ENCODE data around the gene DNAJC5.
A peak's percentile ranks its signal among the peaks of the same experiment; 100 is the strongest.
"Not testable (repeated sequence)": the region's sequence is repeated elsewhere in the genome, so short reads cannot be mapped to it uniquely, and the experiment has no call there.

The DNAJC5 gene

DNA sequence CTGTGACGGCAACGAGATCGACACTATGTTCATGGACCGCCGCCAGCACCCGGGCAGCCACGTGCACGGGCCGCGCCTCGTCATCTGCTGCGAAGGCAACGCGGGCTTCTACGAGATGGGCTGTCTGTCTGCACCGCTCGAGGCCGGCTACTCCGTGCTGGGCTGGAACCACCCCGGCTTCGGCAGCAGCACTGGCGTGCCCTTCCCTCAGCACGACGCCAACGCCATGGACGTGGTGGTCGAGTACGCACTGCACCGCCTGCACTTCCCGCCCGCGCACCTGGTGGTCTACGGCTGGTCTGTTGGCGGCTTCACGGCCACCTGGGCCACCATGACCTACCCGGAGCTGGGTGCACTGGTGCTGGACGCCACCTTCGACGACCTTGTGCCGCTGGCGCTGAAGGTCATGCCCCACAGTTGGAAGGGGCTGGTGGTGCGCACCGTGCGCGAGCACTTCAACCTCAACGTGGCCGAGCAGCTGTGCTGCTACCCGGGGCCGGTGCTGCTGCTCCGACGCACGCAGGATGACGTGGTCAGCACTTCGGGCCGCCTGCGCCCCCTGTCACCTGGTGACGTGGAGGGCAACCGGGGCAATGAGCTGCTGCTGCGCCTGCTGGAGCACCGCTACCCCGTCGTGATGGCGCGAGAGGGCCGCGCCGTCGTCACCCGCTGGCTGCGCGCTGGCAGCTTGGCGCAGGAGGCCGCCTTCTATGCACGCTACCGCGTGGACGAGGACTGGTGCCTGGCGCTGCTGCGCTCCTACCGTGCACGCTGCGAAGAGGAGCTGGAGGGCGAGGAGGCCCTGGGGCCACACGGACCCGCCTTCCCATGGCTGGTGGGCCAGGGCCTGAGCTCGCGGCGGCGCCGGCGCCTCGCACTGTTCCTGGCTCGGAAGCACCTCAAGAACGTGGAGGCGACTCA is 32.7 kb upstream of the DNAJC5 start:
- no peak for DNase-seq

DNA sequence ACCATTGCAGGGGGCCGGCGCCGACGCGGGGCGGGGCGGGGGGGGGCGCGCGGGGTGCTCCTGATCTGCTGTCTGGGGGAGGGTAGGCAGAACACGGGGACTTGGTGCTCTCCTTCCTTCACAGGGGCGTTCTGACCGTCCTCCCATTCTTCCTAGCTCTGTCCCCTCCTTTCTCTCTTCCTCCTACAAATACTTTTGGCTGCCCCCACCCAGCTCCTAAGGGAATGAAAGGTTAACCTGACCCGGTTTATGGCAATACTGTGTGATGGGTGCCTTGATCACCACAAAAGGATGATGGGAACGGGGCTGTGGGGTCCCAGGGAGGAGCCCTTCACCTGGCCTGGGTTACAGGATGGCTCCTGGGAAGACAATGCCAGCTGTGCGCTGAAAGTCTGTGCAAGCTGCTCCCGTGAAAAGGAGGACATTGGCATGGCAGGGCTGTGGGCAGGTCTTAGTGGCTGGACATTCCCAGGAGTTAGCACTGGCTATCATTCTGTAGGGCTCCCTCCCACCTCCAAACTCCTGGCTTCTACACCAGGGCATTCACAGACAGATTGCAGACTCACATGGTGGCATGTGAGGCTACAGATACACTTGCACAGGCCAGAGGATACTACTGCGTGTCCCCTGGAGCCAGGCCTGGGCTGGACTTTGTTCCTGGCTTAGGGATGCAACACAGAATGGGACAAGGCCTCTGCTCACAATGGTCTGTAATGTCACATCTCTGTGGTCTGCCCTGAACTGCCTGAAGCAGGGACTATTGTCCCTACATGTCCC is 31.7 kb upstream of the DNAJC5 start:
- no peak for DNase-seq

GRCh38 chr20:63863798-63864544 is 31.0 kb upstream of the DNAJC5 start:
- peak; percentile 88 for DNase-seq

DNA sequence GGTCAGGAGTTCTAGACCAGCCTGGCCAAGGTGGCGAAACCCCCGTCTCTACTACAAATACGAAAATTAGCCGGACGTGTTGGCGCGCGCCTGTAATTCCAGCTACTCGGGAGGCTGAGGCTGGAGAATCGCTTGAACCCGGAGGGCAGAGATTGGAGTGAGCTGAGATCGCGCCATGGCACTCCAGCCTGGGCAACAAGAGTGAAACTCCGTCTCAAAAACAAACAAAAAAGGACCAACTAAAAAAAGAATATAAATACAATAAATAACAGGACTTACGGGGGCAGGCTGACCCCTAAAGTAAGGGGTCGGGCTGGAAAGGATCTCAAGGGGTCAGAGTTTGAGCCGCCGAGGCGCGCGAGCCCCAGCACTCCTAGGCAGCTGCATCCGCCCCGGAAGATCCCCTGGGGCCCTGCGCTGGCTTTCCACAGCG is 30.4 kb upstream of the DNAJC5 start:
- no peak for DNase-seq

- DNase-seq: peak; percentile 99
These were observed 29.8 kb upstream of the DNAJC5 start, which contains the start of gene TPD52L2 for GRCh38 chr20:63864978-63865640. Gene TPD52L2, plus strand, starts transcription at chr20:63865270. Its CDS starts 96 bp downstream, at chr20:63865366.

- not testable (repeated sequence) for DNase-seq
These were observed 27.9 kb upstream of the DNAJC5 start for GRCh38 chr20:63867042-63867441.

DNA sequence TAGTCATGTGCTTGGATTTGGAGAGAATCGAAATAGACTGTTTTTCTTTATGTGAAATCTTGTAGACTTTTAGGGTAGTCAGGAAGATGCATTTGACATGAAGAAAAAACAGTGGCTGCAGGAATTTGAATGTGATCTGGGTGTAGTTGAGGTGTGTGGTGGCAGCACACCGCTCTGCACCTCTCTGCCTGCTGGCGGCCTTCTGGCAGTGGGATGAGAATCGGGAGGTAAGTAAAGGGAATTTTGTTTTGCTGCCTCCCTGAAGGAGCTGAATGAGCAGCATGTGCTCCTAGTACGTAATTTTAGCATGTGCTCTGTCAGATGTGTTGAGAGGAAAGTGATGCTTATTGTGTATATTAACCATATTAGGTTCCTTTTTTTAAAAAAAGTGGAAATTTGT is 26.7 kb upstream of the DNAJC5 start:
- no peak for DNase-seq

DNA sequence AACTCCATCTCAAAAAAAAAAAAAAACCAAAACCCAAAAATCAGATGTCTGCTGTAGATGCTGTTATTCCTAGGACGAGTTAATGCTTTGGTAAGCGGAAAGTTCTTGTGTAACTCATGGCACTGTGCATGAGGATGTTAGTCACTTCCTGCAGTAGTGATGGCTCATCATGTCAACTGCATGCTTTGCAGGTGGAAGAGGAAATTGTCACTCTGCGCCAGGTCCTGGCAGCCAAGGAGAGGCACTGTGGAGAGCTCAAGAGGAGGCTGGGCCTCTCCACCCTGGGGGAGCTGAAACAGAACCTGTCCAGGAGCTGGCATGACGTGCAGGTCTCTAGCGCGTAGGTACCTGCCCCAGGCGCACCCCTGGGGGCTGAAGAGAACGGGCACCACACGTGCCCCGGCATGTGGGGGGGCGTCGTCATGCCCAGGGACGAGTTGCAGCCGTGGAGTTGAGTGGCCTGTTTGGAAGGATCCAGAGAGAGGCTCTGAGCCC is 21.4 kb upstream of the DNAJC5 start:
- peak; percentile 87 for DNase-seq

GRCh38 chr20:63874241-63874640 is 20.7 kb upstream of the DNAJC5 start:
- DNase-seq: not testable (repeated sequence)

GRCh38 chr20:63876489-63877036 is 18.4 kb upstream of the DNAJC5 start:
- DNase-seq: no peak

GRCh38 chr20:63877755-63878470 is 17.0 kb upstream of the DNAJC5 start:
- no peak for DNase-seq

GRCh38 chr20:63878899-63879663 is 15.8 kb upstream of the DNAJC5 start:
- DNase-seq: no peak

GRCh38 chr20:63880901-63881300 is 14.0 kb upstream of the DNAJC5 start:
- DNase-seq: not testable (repeated sequence)

- no peak for DNase-seq
These were observed 13.3 kb upstream of the DNAJC5 start for GRCh38 chr20:63881451-63882226.

- no peak for DNase-seq
These were observed 12.4 kb upstream of the DNAJC5 start for GRCh38 chr20:63882257-63883200.

DNA sequence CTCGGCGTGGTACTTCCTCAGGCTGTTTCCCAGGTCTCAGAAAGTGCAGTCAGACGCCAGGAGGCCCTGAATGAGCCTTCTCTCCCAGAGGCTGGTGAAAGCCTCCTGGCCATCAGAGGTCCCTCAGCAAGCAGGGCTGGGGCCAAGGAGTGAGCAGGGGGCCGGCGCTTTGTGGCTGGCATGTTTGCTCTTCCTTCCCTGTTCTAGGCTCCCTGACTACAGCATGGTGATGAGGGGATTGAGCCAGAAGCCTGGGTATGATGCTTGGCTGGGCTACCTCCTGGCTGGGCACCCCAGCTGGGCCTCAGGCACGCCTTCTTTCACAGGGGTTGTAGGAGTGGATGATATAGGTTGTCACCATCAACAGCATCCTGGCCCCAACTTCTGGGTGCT is 11.7 kb upstream of the DNAJC5 start:
- DNase-seq: no peak

DNA sequence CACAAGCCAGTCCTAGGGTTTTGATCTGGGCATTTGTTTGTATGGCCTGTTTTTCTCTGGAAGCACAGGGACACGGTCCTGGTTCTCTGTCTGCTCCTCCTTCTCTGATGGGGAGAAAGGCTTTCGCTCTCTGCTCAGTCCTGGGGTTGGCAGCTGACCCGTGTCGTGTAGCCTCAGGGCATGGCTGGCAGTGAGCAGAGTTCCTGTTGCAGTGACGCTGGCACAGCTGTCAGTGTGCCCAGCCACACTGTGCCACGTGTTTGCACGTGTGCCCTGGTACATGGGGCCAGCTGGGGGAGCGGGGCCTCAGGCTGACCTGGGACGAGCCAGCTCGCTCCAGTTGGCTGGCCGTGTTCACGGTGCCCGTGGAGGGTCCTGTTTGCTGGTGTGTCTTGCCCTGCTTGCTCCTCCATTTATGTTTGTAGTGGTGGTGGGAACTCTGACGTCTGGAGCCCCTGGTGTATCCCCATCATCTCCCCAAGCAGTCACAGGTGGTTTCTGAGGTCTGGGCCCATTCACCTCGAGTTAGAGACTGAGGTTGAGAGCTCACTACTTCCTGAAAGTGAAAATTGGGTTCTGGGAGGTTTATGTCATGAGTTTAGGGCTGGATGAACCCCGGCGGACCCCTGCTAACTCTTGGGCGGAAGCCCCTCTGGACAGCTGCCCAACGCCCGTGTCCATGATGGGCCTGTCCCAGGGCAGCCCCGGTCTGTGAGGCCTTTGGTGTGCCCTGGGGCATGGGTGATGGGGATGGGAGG is 10.2 kb upstream of the DNAJC5 start:
- DNase-seq: no peak
